Stimulated activated CD8-positive, alpha-beta memory T cell treated with anti-CD3 and anti-CD28 coated beads, Interleukin-15, amount 100 ng/mL, for 48 hours (primary cell): ENCODE measurements around the gene NFIA.

Experiments
- DNase-seq, 2 donors: peaks; one replicate each; pipeline ENCODE4 v3.0.0-alpha.2; 2020; ENCODE audit warnings: low read depth in 2 of 2

NFIA gene

GRCh38 chr1:61393575-61393974, 311.2 kb downstream of the NFIA start:
- no peak for DNase-seq

- DNase-seq = no peak
These were observed 312.9 kb downstream of the NFIA start for GRCh38 chr1:61395146-61395800.

DNA sequence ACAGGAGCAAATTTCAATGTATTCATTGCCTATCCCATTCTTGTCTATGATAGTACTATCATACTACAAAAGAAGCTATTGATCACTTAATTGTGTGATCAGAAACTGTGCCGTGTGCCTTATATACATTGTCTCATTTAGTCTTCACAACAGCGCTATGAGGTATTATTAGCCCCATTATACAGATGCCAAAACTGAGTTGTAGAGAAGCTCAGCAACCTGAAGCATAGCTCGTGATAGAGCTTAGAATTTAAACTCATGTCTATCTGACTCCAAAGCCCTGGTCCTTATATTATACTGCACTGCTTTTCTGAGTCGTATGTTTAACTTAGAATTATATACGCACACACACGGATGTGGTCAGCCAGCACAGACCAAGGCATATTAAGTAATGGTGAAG, 315.1 kb downstream of the NFIA start:
- no peak for DNase-seq

DNA sequence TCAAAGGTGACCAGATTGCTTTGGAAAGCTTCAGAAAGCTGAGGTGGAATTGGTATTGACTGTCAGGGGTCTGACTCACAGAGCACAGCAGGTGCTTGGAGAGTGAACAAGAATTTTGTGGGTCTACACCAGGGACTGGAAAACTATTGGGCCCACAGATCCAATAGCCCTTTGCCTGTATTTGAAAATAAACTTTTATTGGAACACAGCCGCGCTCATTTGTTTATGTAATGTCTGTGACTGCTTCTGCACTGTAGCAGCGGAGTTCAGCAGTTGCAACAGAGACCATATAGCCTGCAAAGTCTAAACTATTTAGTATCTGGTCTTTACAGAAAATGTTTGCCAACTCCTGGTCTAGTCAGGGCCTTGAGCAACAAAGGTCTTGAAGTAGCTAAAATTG, 315.6 kb downstream of the NFIA start:
- DNase-seq = no peak

DNA sequence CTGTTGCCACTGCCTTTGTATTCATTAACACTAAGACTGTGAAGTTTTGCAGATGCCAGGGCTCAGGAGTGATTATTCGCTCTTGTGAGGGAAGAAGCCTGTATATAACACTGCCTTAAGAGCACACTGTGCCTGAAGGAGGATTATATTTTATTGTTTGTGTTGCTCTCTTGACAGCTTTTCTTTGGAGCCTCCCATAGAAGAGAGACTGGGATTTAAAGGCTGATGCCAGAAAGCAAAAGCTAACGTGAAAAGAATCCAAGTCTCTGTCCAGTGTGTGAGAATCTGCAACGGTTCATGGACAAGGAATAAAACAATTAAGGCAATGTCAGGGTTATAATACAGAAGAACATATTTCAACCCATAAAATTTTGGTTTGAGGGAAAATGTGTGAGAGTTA, 316.8 kb downstream of the NFIA start:
- no peak for DNase-seq

DNA sequence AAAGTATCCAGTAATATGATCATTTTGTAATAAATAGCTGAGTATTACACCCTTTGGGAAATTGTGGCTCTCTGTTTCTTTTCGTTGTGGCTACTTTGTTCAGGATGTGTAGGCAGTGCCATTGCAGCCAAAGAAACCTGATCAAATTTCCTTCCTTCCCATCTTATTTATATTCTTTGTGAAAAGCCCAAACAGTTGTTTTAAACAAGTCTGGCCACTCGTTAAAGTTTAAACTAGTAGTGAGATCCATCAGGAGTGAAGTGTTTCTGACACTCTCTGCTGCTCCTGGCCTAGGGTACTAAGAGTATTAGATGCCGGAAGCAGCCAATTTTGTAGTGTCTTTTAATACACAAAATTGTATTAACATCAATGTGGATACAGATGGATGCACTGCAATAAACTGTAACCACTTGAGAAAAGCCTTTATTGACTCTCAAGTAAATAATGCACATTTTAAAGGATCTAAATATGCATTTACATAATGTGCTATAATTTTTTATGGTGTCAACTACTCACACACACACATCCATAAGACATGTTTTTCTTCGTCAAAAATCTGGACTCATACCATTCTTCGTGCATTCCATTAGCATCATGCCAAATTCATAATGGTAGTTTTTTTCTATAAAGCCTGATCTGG, 317.9 kb downstream of the NFIA start:
- no peak for DNase-seq

DNA sequence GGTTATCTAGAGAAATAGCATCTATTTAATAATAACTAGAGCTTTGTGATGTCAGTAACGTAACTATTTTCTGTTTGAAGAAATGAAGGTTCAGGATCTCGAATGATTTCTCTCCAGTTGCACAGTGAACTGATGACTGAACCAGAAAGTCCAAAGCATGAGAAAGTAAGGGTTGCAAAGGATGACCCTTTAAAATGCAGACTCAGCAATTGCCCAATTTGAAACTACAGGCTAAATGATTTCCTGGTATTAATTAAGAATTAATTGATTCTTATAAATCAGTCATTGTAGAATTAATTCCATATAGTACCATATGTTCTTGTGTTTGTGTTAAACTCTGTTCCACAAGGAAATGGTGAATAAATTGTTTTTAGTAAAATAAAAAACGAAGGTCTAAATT, 318.6 kb downstream of the NFIA start:
- no peak for DNase-seq

DNA sequence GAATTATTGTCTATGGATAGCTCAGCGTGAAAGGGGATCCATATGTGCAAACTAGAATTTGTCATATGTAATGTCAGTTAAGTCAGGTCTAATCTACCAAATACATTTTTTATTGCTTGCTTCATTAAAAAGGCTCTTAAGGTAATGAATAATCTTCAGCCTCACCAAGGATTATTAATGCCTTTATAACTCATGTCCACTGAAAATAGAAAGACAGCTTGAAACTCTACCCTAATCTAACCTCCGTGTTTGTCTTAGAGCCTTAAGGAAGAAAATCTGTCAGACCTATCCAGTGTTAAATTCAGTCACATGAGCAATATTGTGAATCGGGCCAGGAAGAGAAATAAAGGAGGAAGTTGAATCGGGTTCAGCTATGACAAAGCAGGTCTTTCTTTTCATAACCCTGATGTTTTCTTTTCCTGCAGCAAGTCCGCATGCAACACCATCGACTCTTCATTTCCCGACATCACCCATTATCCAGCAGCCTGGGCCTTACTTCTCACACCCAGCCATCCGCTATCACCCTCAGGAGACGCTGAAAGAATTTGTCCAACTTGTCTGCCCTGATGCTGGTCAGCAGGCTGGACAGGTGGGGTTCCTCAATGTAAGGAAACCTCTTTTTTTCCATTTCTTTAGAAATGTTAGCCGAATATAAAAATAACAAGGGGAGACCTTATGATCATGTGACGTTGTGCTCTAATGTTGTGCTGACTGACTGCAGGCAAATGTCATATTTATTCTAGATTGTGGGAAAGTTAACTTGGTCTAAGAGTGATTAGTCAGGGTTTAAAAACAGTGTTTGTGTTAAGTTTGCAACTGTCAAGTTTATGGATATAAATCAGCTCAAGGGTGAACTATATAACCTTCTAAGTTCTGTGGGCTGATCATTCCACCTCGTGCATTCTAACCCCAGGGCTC, 321.6 kb downstream of the NFIA start:
- no peak for DNase-seq

GRCh38 chr1:61404597-61405376, 322.4 kb downstream of the NFIA start:
- no peak for DNase-seq

DNA sequence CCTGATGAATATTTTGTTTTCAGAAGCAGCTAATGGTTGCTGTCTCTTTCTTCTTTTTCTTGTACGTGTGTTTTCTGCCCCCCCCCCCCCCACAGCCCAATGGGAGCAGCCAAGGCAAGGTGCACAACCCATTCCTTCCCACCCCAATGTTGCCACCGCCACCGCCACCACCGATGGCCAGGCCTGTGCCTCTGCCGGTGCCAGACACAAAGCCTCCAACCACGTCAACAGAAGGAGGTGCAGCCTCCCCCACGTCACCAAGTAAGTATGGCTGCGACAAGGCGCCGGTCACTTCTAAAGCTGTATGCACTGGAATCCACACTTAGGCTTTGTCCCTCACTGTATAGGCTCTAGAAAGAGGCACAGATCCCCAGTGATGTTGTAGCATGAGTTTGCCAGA, 324.1 kb downstream of the NFIA start:
- no peak for DNase-seq

DNA sequence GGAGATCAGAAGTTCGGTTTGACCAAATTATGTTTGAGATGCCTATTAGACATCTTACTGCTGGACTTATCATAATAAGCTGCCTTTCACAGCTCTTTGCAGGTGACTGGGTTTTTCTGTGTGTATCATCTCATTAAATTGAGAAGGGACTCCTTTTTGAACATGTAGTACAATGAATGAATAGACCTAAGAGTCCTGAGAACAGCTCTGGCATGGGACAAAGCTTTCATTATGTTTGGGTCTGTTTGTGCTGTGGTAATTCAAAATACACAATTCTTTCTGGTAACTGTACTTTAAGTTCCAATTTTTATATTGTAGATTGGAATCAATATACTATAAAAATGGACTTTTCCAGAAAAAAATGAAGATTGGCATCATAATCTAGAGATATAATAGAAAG, 330.2 kb downstream of the NFIA start:
- no peak for DNase-seq

DNA sequence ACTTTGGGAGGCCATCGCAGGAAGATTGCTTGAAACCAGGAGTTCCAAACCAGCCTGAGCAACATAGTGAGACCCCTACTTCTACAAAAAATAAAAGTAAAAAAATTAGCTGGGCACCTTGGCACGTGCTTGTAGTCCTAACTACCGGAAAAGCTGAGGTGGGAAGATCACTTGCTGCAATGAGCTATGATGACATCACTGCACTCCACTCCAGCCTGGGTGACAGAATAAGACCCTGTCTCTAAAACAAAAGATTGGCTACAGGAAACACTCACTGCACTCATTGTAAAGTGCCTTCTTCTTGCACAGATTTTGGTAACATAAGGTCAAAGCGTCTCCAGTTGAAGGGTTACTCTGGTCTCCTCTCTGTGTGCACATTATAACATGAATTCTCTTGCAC, 336.8 kb downstream of the NFIA start:
- no peak for DNase-seq

DNA sequence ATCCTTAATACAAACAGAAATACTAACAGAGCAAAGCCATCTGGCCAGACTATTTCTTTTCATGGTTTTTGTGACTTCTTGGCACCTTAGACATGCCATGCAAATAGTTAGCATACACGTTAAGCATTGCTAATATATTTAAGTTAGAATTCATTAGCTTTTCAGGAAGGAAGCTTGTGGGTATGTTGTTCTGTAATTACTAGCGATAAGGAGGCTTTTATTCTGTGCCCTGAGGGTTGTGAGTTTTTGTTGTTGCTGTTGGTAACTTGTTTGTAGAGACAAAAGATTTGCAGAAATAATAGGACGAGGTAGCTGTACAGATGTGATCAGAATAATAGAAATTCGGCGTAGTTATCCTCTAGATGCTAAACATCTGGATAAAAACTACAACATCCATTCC, 337.3 kb downstream of the NFIA start:
- no peak for DNase-seq

DNA sequence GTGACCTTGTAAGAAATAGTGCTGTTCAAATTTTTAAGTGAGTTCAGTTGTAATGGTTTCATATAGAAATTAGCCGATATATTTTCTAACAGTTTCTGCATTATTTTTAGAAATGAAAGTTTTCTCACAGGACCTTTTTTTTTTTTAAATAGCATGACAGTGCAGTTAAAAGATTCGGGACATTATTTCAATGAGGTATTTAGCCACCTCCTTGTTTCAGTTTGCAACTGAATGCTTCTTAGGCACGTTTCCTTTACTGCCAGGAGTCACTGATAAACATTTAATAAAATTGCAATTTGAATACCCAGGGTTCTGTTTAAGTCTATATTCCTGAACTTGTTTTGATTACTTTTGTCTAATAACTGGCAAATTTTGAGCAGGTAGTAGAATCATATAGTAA, 337.9 kb downstream of the NFIA start:
- DNase-seq = no peak

DNA sequence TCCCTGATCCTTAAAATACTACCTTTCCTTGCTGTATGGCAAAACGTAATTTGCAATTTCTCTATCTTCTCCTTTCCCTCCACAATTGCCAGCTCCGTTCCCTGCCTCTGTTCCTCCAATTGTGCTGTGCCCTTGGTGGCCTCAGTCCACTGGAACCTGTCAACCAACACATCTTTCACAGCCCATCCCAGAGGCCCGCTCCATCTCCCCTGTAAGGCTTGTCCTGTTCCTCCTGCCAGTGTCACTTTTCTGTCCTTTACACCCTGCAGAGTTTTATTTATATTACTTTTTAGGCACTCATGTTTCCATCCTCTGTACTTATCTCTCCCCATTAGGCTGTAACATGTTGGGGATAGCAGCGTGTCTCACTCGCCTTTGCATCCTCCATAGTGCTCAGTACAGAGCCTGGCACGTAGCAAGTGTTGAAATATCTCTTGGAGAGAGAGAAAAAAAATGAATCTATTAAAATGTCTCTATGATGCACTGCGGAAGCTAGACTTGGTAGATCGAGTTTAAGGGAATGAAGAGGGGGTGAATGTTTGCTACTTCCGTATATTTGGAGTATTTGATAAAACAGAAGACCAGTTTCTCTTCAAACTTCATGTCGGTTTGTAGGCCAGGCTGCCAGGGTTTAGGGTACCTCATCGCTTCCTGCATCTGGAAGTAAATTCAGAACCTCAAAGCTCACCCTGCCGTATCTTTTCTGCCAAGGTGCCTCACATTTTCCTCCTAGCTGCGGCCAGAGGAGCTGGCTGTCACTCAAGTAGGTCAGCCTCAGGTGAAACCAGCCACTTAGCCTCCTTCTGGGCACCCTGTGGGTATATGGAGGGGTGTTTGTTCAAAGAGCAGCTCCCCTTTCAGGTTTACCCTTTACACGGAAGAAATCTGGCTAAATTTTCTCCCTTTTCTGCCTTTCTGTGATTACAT, 338.8 kb downstream of the NFIA start:
- no peak for DNase-seq

GRCh38 chr1:61423643-61424042, 341.3 kb downstream of the NFIA start:
- no peak for DNase-seq

- DNase-seq = no peak
These were observed 342.0 kb downstream of the NFIA start for GRCh38 chr1:61424382-61424781.

DNA sequence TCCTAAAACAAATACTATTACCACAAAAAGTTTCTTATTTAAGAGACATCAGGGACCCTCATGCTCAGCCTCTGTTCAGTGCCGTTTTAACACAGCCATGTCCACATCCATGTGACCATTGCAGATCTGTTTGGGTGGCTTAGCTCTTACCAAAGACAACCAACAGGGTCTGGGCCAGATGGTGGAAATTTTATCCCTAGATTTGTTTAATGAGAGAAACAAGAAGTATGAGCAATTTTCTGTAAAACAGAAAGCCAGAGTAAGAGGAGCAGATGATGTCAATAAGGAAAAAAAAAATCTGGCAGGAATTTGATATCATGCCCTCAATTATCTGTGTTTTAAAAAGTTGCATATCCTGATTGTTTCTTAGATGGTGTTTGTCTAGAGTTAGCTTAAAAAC, 342.7 kb downstream of the NFIA start:
- no peak for DNase-seq

- DNase-seq = no peak
These were observed 343.9 kb downstream of the NFIA start for GRCh38 chr1:61426254-61426653.

GRCh38 chr1:61426885-61427284, 344.5 kb downstream of the NFIA start:
- no peak for DNase-seq

DNA sequence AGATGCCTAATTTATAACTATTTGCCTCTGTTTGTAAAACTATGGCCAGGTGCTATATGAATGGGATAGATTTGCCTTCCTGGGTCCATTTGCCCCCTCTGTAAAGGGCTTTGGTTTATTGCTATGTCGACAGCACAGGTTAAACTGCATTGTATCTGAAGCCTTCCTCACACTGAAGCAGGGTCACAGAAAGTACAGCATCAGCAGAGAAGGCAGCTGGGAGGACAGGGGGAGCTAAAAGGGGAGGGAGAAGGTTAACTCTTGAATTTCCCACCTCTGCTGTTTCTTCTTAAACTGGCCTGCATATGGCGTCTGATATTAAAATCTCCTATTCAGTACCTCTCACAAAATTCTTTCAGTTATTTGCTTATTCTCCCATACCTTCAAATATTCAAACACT, 345.1 kb downstream of the NFIA start:
- DNase-seq = no peak
